GM12864 (cell line): ENCODE measurements around the gene PRKG2.

Source experiments
- DNase-seq: peaks from one replicate; pipeline ENCODE4 v3.0.0-alpha.2; 2011; ENCODE audit warnings: low read depth
- H3K4me3 ChIP-seq: 2 replicates; pipeline ENCODE4 v1.5.1; 2011; ENCODE audit warnings: mild to moderate bottlenecking, low read depth, low read length, control low read depth
- CTCF ChIP-seq: IDR thresholded peaks from 2 replicates; pipeline ENCODE4 v1.5.1; 2011; ENCODE audit warnings: low read depth, mild to moderate bottlenecking, moderate library complexity, low read length, control low read depth, inconsistent platforms; ENCODE audit errors: missing control alignments

PRKG2 gene

GRCh38 chr4:81214144-81214880 lies 710 bp downstream of the PRKG2 start:
- DNase-seq, result no peak
- no peak for TF ChIP-seq CTCF
- H3K4me3 ChIP-seq, result no peak overlapping the region

- TF ChIP-seq CTCF, result no peak
- DNase-seq, result no peak
- no peak overlapping the region for H3K4me3 ChIP-seq
Observed at GRCh38 chr4:81213671-81214070, 1.4 kb downstream of the PRKG2 start.

- H3K4me3 ChIP-seq, result no peak overlapping the region
- TF ChIP-seq CTCF, result no peak
- no peak for DNase-seq
Observed at GRCh38 chr4:81211956-81212355, 3.1 kb downstream of the PRKG2 start.

- no peak overlapping the region for H3K4me3 ChIP-seq
- no peak for DNase-seq
- no peak for TF ChIP-seq CTCF
Observed at GRCh38 chr4:81207828-81208227, 7.2 kb downstream of the PRKG2 start.

- no peak for DNase-seq
- no peak overlapping the region for H3K4me3 ChIP-seq
- no peak for TF ChIP-seq CTCF
Observed at GRCh38 chr4:81205302-81205701, 9.7 kb downstream of the PRKG2 start.

GRCh38 chr4:81204571-81204970 lies 10.5 kb downstream of the PRKG2 start:
- no peak for DNase-seq
- no peak for TF ChIP-seq CTCF
- no peak overlapping the region for H3K4me3 ChIP-seq

GRCh38 chr4:81199831-81200230 lies 15.2 kb downstream of the PRKG2 start:
- H3K4me3 ChIP-seq, result no peak overlapping the region
- no peak for DNase-seq
- no peak for TF ChIP-seq CTCF
